IMR-90 (cell line): ENCODE data around the gene ARNT2.

Experiments
- BHLHE40 ChIP-seq: fragments of 150-350 bp; IDR thresholded peaks from 2 replicates; pipeline ENCODE4 v1.6.1; 2016; ENCODE audit warnings: mild to moderate bottlenecking, low read depth, low read length
- CEBPB ChIP-seq: IDR thresholded peaks from 2 replicates; pipeline ENCODE4 v1.6.1; 2012; ENCODE audit warnings: low read depth, low read length, improper control_type of control experiment
- CTCF ChIP-seq: conservative IDR thresholded peaks from 2 replicates; pipeline ENCODE4 v1.5.1; 2012; ENCODE audit warnings: mild to moderate bottlenecking, low read depth, low read length, improper control_type of control experiment
- FOS ChIP-seq: fragments of 150-350 bp; IDR thresholded peaks from 2 replicates; pipeline ENCODE4 v1.6.1; 2016; ENCODE audit warnings: low read depth, low read length
- MAFK ChIP-seq: IDR thresholded peaks from 2 replicates; pipeline ENCODE4 v1.6.1; 2012; ENCODE audit warnings: low read depth, low read length, improper control_type of control experiment
- MXI1 ChIP-seq: IDR thresholded peaks from 2 replicates; pipeline ENCODE4 v1.6.1; 2012; ENCODE audit warnings: low read depth, mild to moderate bottlenecking, low read length, moderate library complexity, borderline replicate concordance
- NFE2L2 ChIP-seq: fragments of 150-350 bp; IDR thresholded peaks from 2 replicates; pipeline ENCODE4 v1.6.1; 2016; ENCODE audit warnings: low read depth, mild to moderate bottlenecking, low read length
- POLR2A ChIP-seq: IDR thresholded peaks from 2 replicates; pipeline ENCODE4 v1.6.1; 2012; ENCODE audit warnings: mild to moderate bottlenecking, low read depth, low read length
- RAD21 ChIP-seq: IDR thresholded peaks from 2 replicates; pipeline ENCODE4 v1.6.1; 2012; ENCODE audit warnings: low read length, improper control_type of control experiment
- RCOR1 ChIP-seq: IDR thresholded peaks from 2 replicates; pipeline ENCODE4 v1.6.1; 2012; ENCODE audit warnings: mild to moderate bottlenecking, low read length, improper control_type of control experiment; ENCODE audit not compliant: insufficient replicate concordance
- RFX5 ChIP-seq: IDR thresholded peaks from 2 replicates; pipeline ENCODE4 v1.8.0; 2012; ENCODE audit warnings: low read depth, mild to moderate bottlenecking, low read length, moderate library complexity
- USF2 ChIP-seq: fragments of 150-350 bp; IDR thresholded peaks from 2 replicates; pipeline ENCODE4 v1.6.1; 2017; ENCODE audit warnings: mild to moderate bottlenecking, antibody characterized with exemption, low read length, low read depth

GRCh38 chr15:80483725-80484161 is 79.6 kb downstream of the ARNT2 start:
- TF ChIP-seq USF2 (no peak), CTCF (no peak), POLR2A (no peak), NFE2L2 (no peak), BHLHE40 (no peak), MAFK (no peak), MXI1 (no peak), FOS (no peak), RCOR1 (no peak), CEBPB (no peak), RAD21 (no peak), RFX5 (no peak)
